Right lobe of liver (tissue), 6 donors: ENCODE measurements around the gene ECE1. TPM values are rescaled to one million over a fixed set of nuclear protein-coding genes. Genes with fewer than 3 reads are reported as not detected.
A peak's percentile ranks its signal among the peaks of the same experiment; 100 is the strongest.
"Not testable (repeated sequence)": the region's sequence is repeated elsewhere in the genome, so short reads cannot be mapped to it uniquely, and the experiment has no call there.

Experiments used
- ATAC-seq, 4 donors: fragments of 200-7000 bp; cut with Tn5 transposase; one replicate each; pipeline ENCODE4 v1.9.1; 2020; ENCODE audit warnings: mild to moderate bottlenecking in 4 of 4, moderate library complexity in 4 of 4
- DNase-seq, 3 donors: peaks; one replicate each; pipeline ENCODE4 v3.0.0-alpha.2; 2020
- H3K27ac ChIP-seq, 3 donors: fragments of 200-600 bp; one replicate each; pipeline ENCODE4 v1.8.0; 2022
- H3K27me3 ChIP-seq, 2 donors: fragments of 200-600 bp; one replicate each; pipeline ENCODE4 v1.8.0; 2022
- H3K36me3 ChIP-seq, 4 donors: fragments of 200-600 bp; sonication (generic) in 1 of 4; one replicate each; pipeline versions ENCODE4 v1.5.1 to v1.8.0; 2017 to 2022; ENCODE audit warnings: control low read depth in 1 of 4
- H3K4me1 ChIP-seq, 4 donors: fragments of 200-600 bp; sonication (generic) in 1 of 4; one replicate each; pipeline versions ENCODE4 v1.5.1 to v1.8.0; 2017 to 2022; ENCODE audit warnings: control low read depth in 1 of 4
- H3K4me3 ChIP-seq, 3 donors: fragments of 200-600 bp; one replicate each; pipeline ENCODE4 v1.8.0; 2022
- H3K9me3 ChIP-seq, 4 donors: fragments of 200-600 bp; sonication (generic) in 1 of 4; one replicate each; pipeline versions ENCODE4 v1.5.1 to v1.8.0; 2017 to 2022; ENCODE audit warnings: control low read depth in 1 of 4
- CTCF ChIP-seq, 4 donors: fragments of 200-600 bp in 3 of 4; fragments of 450-650 bp in 1 of 4; IDR thresholded peaks; one replicate each; pipeline versions ENCODE4 v1.5.1 to v1.8.0; 2016 to 2022; ENCODE audit warnings: antibody characterized with exemption in 4 of 4, mild to moderate bottlenecking in 2 of 4
- POLR2A ChIP-seq: fragments of 450-650 bp; IDR thresholded peaks from one replicate; pipeline ENCODE4 v1.6.1; 2017; ENCODE audit warnings: antibody characterized with exemption, mild to moderate bottlenecking
- WGBS: methylation state at CpG from one replicate; pipeline ENCODE4 v1.1.6; 2018; ENCODE audit warnings: low coverage, low lambda C conversion rate; ENCODE audit not compliant: insufficient coverage; ENCODE audit errors: missing lambda C conversion rate; 5-methylcytosine and 5-hydroxymethylcytosine counted together
- intact Hi-C, 2 donors: fragments of 100-400 bp; cut with DNase I; formaldehyde crosslinking; loops; one replicate each; pipeline versions ENCODE4 v1.11.2 to v1.14.1; 2022
- total RNA-seq, 6 experiments: library from RNA; depleted of rRNA in 2 of 6; stranded (reverse); fragments of >200 nt in 2 of 6; fragmentation: NEBNext Ultra II Directional in 3 of 6; extraction: Animal tissue kit (Norgen Biotek cat#: 25700) in 3 of 6; gene quantifications; one replicate each; pipeline versions ENCODE4 v1.1.0 to v1.2.4, GENCODE V29; 2016 to 2023
- donor health status: DM: no; HTN: yes; CAD: no.
- donor health status: DM: no; HTN: no; CAD: no.
- donor health status: DM: no; HTN: no; CAD: no.
- donor health status: DM: no; HTN: yes; CAD: no.
- donor health status: DM: no; HTN: yes; CAD: no.

Gene ECE1
- total RNA-seq, 6 experiments from 2014 or later: 39.7 to 61.3 (median 43.8) TPM

- H3K9me3 ChIP-seq: no peaks in the 10 kb centered on the region
- no peak overlapping the region for H3K4me3 ChIP-seq
- no peak for TF ChIP-seq POLR2A
- peak; percentile 75 to 86 (median 81) for TF ChIP-seq CTCF (IDR thresholded peaks at IDR 0.05)
- ATAC-seq: peak; percentile 88 to 94 (median 90)
- no peaks in the 10 kb centered on the region for H3K4me1 ChIP-seq
- H3K36me3 ChIP-seq: peaks cover 0 to 66% (median 22%) of the 10 kb centered on the region in 4 donors
- intact Hi-C loops: loop anchor here in 1 of 2 donors (5.0 kb wide), 1 partner anchor 135 kb away; no protein-coding TSS in a partner anchor
- H3K27me3 ChIP-seq: no peaks in the 10 kb centered on the region
- no peak overlapping the region for H3K27ac ChIP-seq
- no peak for DNase-seq
- WGBS: 29% methylated on average over 1 of the region's 3 CpGs
Observed at GRCh38 chr1:21232044-21232443, 58.2 kb downstream of the ECE1 start.

GRCh38 chr1:21229246-21230000, 60.8 kb downstream of the ECE1 start:
- H3K36me3 ChIP-seq: peaks cover 0 to 69% (median 22%) of the 10 kb centered on the region in 4 donors
- intact Hi-C loops: no loop called here
- WGBS: 86% methylated on average over 4 of the region's 4 CpGs
- no peaks in the 10 kb centered on the region for H3K9me3 ChIP-seq
- no peaks in the 10 kb centered on the region for H3K27me3 ChIP-seq
- DNase-seq: no peak
- H3K4me1 ChIP-seq: no peaks in the 10 kb centered on the region
- H3K27ac ChIP-seq: no peak overlapping the region
- no peak for ATAC-seq
- no peak for TF ChIP-seq POLR2A
- no peak for TF ChIP-seq CTCF (IDR thresholded peaks at IDR 0.05)
- H3K4me3 ChIP-seq: no peak overlapping the region

GRCh38 chr1:21228224-21228623, 62.0 kb downstream of the ECE1 start:
- ATAC-seq, intact Hi-C loops, H3K27me3 ChIP-seq, H3K4me1 ChIP-seq, H3K4me3 ChIP-seq, DNase-seq, H3K27ac ChIP-seq, H3K9me3 ChIP-seq: not testable (repeated sequence)
- 69% methylated on average over 2 of the region's 7 CpGs for WGBS
- peaks cover 0 to 70% (median 27%) of the 10 kb centered on the region in 4 donors for H3K36me3 ChIP-seq

- DNase-seq (no peak), ATAC-seq (no peak)
- intact Hi-C loops: no loop called here
- H3K27ac ChIP-seq: no peak overlapping the region
- no peaks in the 10 kb centered on the region for H3K27me3 ChIP-seq
- H3K4me3 ChIP-seq: no peak overlapping the region
- TF ChIP-seq CTCF (IDR thresholded peaks at IDR 0.05) (no peak), POLR2A (no peak)
- WGBS: 70% methylated on average over 2 of the region's 33 CpGs
- no peaks in the 10 kb centered on the region for H3K4me1 ChIP-seq
- no peaks in the 10 kb centered on the region for H3K9me3 ChIP-seq
- peaks cover 0 to 82% (median 31%) of the 10 kb centered on the region in 4 donors for H3K36me3 ChIP-seq
Observed at GRCh38 chr1:21225065-21225464, 65.2 kb downstream of the ECE1 start.

GRCh38 chr1:21220815-21221214, 69.4 kb downstream of the ECE1 start:
- Histone ChIP-seq H3K4me1 (no peaks in the 10 kb centered on the region), H3K27me3 (no peaks in the 10 kb centered on the region), H3K36me3 (peaks cover 0 to 62% (median 32%) of the 10 kb centered on the region in 4 donors), H3K4me3 (no peak overlapping the region), H3K27ac (no peak overlapping the region), H3K9me3 (no peaks in the 10 kb centered on the region)
- intact Hi-C loops: no loop called here
- ATAC-seq: peak in 3 of 4 donors; percentile 21 to 55 (median 23)
- 51% methylated on average over 3 of the region's 7 CpGs for WGBS
- no peak for DNase-seq
- TF ChIP-seq POLR2A: no peak
- no peak for TF ChIP-seq CTCF (IDR thresholded peaks at IDR 0.05)
